ENCODE results near the gene GRID2. TPM values are rescaled to one million over a fixed set of nuclear protein-coding genes. Genes with fewer than 3 reads are reported as not detected.

GRID2 gene
- polyA plus RNA-seq, 1 donor (not counting 4 experiments of a cell fraction or from before 2014, with no cell fraction given), result not detected

GRCh38 chr4:92962831-92963230, 659.1 kb downstream of the GRID2 start:
- H3K4me2 ChIP-seq (ENCODE audit: control insufficient read depth, extremely low read depth, insufficient read depth, low read depth, low read length), result no peak overlapping the region
- H3K9me3 ChIP-seq (ENCODE audit: control insufficient read depth, low read depth, low read length), result no peaks in the 10 kb centered on the region
- dilution Hi-C loops (cut with MboI; ENCODE audit: extremely low pct_ligation_motif_present, low sequenced_read_pairs), result no loop called here
- TF ChIP-seq, protein P1, sequence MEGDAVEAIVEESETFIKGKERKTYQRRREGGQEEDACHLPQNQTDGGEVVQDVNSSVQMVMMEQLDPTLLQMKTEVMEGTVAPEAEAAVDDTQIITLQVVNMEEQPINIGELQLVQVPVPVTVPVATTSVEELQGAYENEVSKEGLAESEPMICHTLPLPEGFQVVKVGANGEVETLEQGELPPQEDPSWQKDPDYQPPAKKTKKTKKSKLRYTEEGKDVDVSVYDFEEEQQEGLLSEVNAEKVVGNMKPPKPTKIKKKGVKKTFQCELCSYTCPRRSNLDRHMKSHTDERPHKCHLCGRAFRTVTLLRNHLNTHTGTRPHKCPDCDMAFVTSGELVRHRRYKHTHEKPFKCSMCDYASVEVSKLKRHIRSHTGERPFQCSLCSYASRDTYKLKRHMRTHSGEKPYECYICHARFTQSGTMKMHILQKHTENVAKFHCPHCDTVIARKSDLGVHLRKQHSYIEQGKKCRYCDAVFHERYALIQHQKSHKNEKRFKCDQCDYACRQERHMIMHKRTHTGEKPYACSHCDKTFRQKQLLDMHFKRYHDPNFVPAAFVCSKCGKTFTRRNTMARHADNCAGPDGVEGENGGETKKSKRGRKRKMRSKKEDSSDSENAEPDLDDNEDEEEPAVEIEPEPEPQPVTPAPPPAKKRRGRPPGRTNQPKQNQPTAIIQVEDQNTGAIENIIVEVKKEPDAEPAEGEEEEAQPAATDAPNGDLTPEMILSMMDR (optimal IDR thresholded peaks at IDR 0.05 in 1 of 3, IDR thresholded peaks at IDR 0.05 in 1 of 3, conservative IDR thresholded peaks at IDR 0.05 in 1 of 3; ENCODE audit: extremely low read depth in 1 of 3, insufficient read depth in 2 of 3, low read length in 3 of 3), result no peak
- TF ChIP-seq EZH2 (IDR thresholded peaks at IDR 0.05; ENCODE audit: low read length), result no peak
- H3K27me3 ChIP-seq (ENCODE audit: control insufficient read depth, extremely low read depth, insufficient read depth, low read length), result no peaks in the 10 kb centered on the region
- H2AFZ ChIP-seq (ENCODE audit: control insufficient read depth, low read length), result no peak overlapping the region
- H3K79me2 ChIP-seq (ENCODE audit: control insufficient read depth, insufficient read depth, low read length), result no peaks in the 10 kb centered on the region
- no peaks in the 10 kb centered on the region for H3K4me1 ChIP-seq (ENCODE audit: control insufficient read depth, extremely low read depth, insufficient read depth, low read length)
- H3K9ac ChIP-seq (ENCODE audit: control insufficient read depth, extremely low read depth, insufficient read depth, low read length), result no peak overlapping the region
- H3K4me3 ChIP-seq (ENCODE audit: control insufficient read depth in 2 of 3, extremely low read depth in 1 of 3, insufficient read depth in 2 of 3, low read depth in 1 of 3, low read length in 3 of 3), result no peak overlapping the region
- DNase-seq (ENCODE audit: low read depth, low spot score), result no peak
- no peak for FAIRE-seq
- no peaks in the 10 kb centered on the region for H3K9me1 ChIP-seq (ENCODE audit: control insufficient read depth, extremely low read depth, insufficient read depth, low read length)
- H4K20me1 ChIP-seq (ENCODE audit: control insufficient read depth, extremely low read depth, insufficient read depth, low read length), result no peaks in the 10 kb centered on the region
- H3K27ac ChIP-seq (ENCODE audit: control insufficient read depth, insufficient read depth, low read length), result no peak overlapping the region
- no peaks in the 10 kb centered on the region for H3K36me3 ChIP-seq (ENCODE audit: control insufficient read depth in 2 of 2, extremely low read depth in 1 of 2, insufficient read depth in 2 of 2, low read length in 2 of 2)

GRCh38 chr4:92968556-92968955, 664.8 kb downstream of the GRID2 start:
- H2AFZ ChIP-seq (ENCODE audit: control insufficient read depth, low read length), result no peak overlapping the region
- no peak for TF ChIP-seq EZH2 (IDR thresholded peaks at IDR 0.05; ENCODE audit: low read length)
- TF ChIP-seq, protein P1 (optimal IDR thresholded peaks at IDR 0.05 in 1 of 3, IDR thresholded peaks at IDR 0.05 in 1 of 3, conservative IDR thresholded peaks at IDR 0.05 in 1 of 3; ENCODE audit: extremely low read depth in 1 of 3, insufficient read depth in 2 of 3, low read length in 3 of 3), result no peak
- H3K4me2 ChIP-seq (ENCODE audit: control insufficient read depth, extremely low read depth, insufficient read depth, low read depth, low read length), result no peak overlapping the region
- H3K4me1 ChIP-seq (ENCODE audit: control insufficient read depth, extremely low read depth, insufficient read depth, low read length), result peaks cover 3% of the 10 kb centered on the region
- H4K20me1 ChIP-seq (ENCODE audit: control insufficient read depth, extremely low read depth, insufficient read depth, low read length), result no peaks in the 10 kb centered on the region
- dilution Hi-C loops (cut with MboI; ENCODE audit: extremely low pct_ligation_motif_present, low sequenced_read_pairs), result no loop called here
- FAIRE-seq (no peak), DNase-seq (ENCODE audit: low read depth, low spot score) (no peak)
- no peak overlapping the region for H3K9ac ChIP-seq (ENCODE audit: control insufficient read depth, extremely low read depth, insufficient read depth, low read length)
- no peaks in the 10 kb centered on the region for H3K79me2 ChIP-seq (ENCODE audit: control insufficient read depth, insufficient read depth, low read length)
- H3K9me1 ChIP-seq (ENCODE audit: control insufficient read depth, extremely low read depth, insufficient read depth, low read length), result no peaks in the 10 kb centered on the region
- H3K9me3 ChIP-seq (ENCODE audit: control insufficient read depth, low read depth, low read length), result no peaks in the 10 kb centered on the region
- no peaks in the 10 kb centered on the region for H3K27me3 ChIP-seq (ENCODE audit: control insufficient read depth, extremely low read depth, insufficient read depth, low read length)
- H3K36me3 ChIP-seq (ENCODE audit: control insufficient read depth in 2 of 2, extremely low read depth in 1 of 2, insufficient read depth in 2 of 2, low read length in 2 of 2), result no peaks in the 10 kb centered on the region
- no peak overlapping the region for H3K27ac ChIP-seq (ENCODE audit: control insufficient read depth, insufficient read depth, low read length)
- no peak overlapping the region for H3K4me3 ChIP-seq (ENCODE audit: control insufficient read depth in 2 of 3, extremely low read depth in 1 of 3, insufficient read depth in 2 of 3, low read depth in 1 of 3, low read length in 3 of 3)
